OCI-LY1 (cell line): ENCODE measurements around the gene TMEM212.

Source experiments
- EZH2 ChIP-seq: fragments of 200-600 bp; sonication (generic), shearing (Covaris generic); IDR thresholded peaks from 2 replicates; pipeline ENCODE4 v1.8.0; 2017; ENCODE audit warnings: borderline replicate concordance, mixed run types, mild to moderate bottlenecking, antibody characterized with exemption, low read length, moderate library complexity, mixed read lengths
- TF ChIP-seq, protein P1 (sequence below): fragments of 200-600 bp; sonication (generic), shearing (Covaris generic); IDR thresholded peaks from 2 replicates; pipeline ENCODE4 v1.5.1; 2017; ENCODE audit warnings: mild to moderate bottlenecking, antibody characterized with exemption, low read length, moderate library complexity, mixed read lengths

DNA sequence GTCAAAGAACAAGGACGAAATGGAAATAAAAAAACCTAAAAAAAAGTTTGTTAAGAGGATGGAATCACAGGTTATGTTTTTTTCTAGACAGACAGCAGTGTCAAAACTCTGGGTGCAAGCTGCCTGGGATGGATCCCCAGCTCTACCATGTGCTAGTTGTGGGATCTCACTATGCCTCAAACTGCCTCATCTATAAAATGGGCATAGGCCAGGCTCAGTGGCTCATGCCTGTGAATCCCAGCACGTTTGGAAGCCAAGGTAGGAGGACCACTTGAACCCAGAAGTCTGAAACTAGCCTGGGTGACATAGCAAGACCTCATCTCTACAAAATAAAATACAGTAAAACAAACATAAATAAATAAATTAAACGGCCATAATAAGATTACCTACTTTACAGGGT is 37.5 kb upstream of the TMEM212 start:
- TF ChIP-seq EZH2: no peak
- TF ChIP-seq, protein P1, sequence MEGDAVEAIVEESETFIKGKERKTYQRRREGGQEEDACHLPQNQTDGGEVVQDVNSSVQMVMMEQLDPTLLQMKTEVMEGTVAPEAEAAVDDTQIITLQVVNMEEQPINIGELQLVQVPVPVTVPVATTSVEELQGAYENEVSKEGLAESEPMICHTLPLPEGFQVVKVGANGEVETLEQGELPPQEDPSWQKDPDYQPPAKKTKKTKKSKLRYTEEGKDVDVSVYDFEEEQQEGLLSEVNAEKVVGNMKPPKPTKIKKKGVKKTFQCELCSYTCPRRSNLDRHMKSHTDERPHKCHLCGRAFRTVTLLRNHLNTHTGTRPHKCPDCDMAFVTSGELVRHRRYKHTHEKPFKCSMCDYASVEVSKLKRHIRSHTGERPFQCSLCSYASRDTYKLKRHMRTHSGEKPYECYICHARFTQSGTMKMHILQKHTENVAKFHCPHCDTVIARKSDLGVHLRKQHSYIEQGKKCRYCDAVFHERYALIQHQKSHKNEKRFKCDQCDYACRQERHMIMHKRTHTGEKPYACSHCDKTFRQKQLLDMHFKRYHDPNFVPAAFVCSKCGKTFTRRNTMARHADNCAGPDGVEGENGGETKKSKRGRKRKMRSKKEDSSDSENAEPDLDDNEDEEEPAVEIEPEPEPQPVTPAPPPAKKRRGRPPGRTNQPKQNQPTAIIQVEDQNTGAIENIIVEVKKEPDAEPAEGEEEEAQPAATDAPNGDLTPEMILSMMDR: no peak
